SH-SY5Y (cell line): ENCODE results near the gene RNASE11.

Source experiments
- GATA2 ChIP-seq: IDR thresholded peaks from 2 replicates; pipeline ENCODE4 v1.6.1; 2011; ENCODE audit warnings: mild to moderate bottlenecking, low read depth, low read length
- GATA3 ChIP-seq: IDR thresholded peaks from 2 replicates; pipeline ENCODE4 v1.6.1; 2011; ENCODE audit warnings: low read depth, mild to moderate bottlenecking, low read length, moderate library complexity

RNASE11 gene

GRCh38 chr14:20618271-20618749 is 30.5 kb upstream of the RNASE11 start:
- TF ChIP-seq GATA2 (no peak), GATA3 (no peak)

GRCh38 chr14:20617138-20618003 is 29.6 kb upstream of the RNASE11 start:
- TF ChIP-seq GATA3 (no peak), GATA2 (no peak)

- TF ChIP-seq GATA2 (no peak), GATA3 (no peak)
Observed at GRCh38 chr14:20615996-20616395, 28.2 kb upstream of the RNASE11 start.

GRCh38 chr14:20614038-20614840 is 26.4 kb upstream of the RNASE11 start:
- TF ChIP-seq GATA2 (no peak), GATA3 (no peak)

- TF ChIP-seq GATA3 (no peak), GATA2 (no peak)
Observed at GRCh38 chr14:20613094-20614037, 25.6 kb upstream of the RNASE11 start.

- no peak for TF ChIP-seq GATA2
- no peak for TF ChIP-seq GATA3
Observed at GRCh38 chr14:20612403-20612802, 24.6 kb upstream of the RNASE11 start.

GRCh38 chr14:20611277-20611676 is 23.5 kb upstream of the RNASE11 start:
- TF ChIP-seq GATA3: no peak
- no peak for TF ChIP-seq GATA2

- TF ChIP-seq GATA3 (no peak), GATA2 (no peak)
Observed at GRCh38 chr14:20610002-20610765, 22.4 kb upstream of the RNASE11 start.

GRCh38 chr14:20609215-20610001 is 21.6 kb upstream of the RNASE11 start:
- TF ChIP-seq GATA3 (no peak), GATA2 (no peak)

- TF ChIP-seq GATA2: no peak
Observed at GRCh38 chr14:20608383-20609110, 20.7 kb upstream of the RNASE11 start.

GRCh38 chr14:20607617-20608016 is 19.8 kb upstream of the RNASE11 start:
- no peak for TF ChIP-seq GATA3
- TF ChIP-seq GATA2: no peak

GRCh38 chr14:20606902-20607242 is 19.1 kb upstream of the RNASE11 start:
- TF ChIP-seq GATA3 (no peak), GATA2 (no peak)

GRCh38 chr14:20606190-20606901 is 18.5 kb upstream of the RNASE11 start:
- no peak for TF ChIP-seq GATA3
- TF ChIP-seq GATA2: no peak
